HG02763 (cell line): ENCODE results near the gene CHST11.

Experiments
- ATAC-seq: cut with Tn5 transposase; IDR thresholded peaks from one replicate; pipeline ENCODE4 v1.9.1; 2021; ENCODE audit warnings: mild to moderate bottlenecking, moderate library complexity; ENCODE audit not compliant: unreplicated experiment

The CHST11 gene

GRCh38 chr12:104685366-104685765, 228.6 kb downstream of the CHST11 start:
- no peak for ATAC-seq

GRCh38 chr12:104686196-104686595, 229.4 kb downstream of the CHST11 start:
- no peak for ATAC-seq

- no peak for ATAC-seq
Measured at GRCh38 chr12:104687823-104688573, 231.2 kb downstream of the CHST11 start.

GRCh38 chr12:104689635-104690034, 232.9 kb downstream of the CHST11 start:
- no peak for ATAC-seq

GRCh38 chr12:104691721-104692556, 235.2 kb downstream of the CHST11 start:
- no peak for ATAC-seq

- ATAC-seq, result no peak
Measured at GRCh38 chr12:104692557-104693218, 235.9 kb downstream of the CHST11 start.

GRCh38 chr12:104693493-104693892, 236.7 kb downstream of the CHST11 start:
- no peak for ATAC-seq

- ATAC-seq, result no peak
Measured at GRCh38 chr12:104694161-104694560, 237.4 kb downstream of the CHST11 start.

- ATAC-seq, result no peak
Measured at GRCh38 chr12:104694711-104695110, 238.0 kb downstream of the CHST11 start.

- no peak for ATAC-seq
Measured at GRCh38 chr12:104695453-104696148, 238.9 kb downstream of the CHST11 start.

- no peak for ATAC-seq
Measured at GRCh38 chr12:104697186-104697585, 240.4 kb downstream of the CHST11 start.

GRCh38 chr12:104698871-104699270, 242.1 kb downstream of the CHST11 start:
- no peak for ATAC-seq

- ATAC-seq, result peak; percentile 55
Measured at GRCh38 chr12:104699489-104700190, 242.9 kb downstream of the CHST11 start.

GRCh38 chr12:104700324-104700723, 243.6 kb downstream of the CHST11 start:
- ATAC-seq, result no peak

- ATAC-seq, result no peak
Measured at GRCh38 chr12:104701301-104701700, 244.6 kb downstream of the CHST11 start.

- ATAC-seq, result no peak
Measured at GRCh38 chr12:104701756-104702155, 245.0 kb downstream of the CHST11 start.

GRCh38 chr12:104702565-104703139, 245.9 kb downstream of the CHST11 start:
- ATAC-seq, result no peak

GRCh38 chr12:104703372-104703771, 246.6 kb downstream of the CHST11 start:
- no peak for ATAC-seq

- ATAC-seq, result no peak
Measured at GRCh38 chr12:104704224-104704779, 247.6 kb downstream of the CHST11 start.

- no peak for ATAC-seq
Measured at GRCh38 chr12:104707194-104707593, 250.4 kb downstream of the CHST11 start.
